Suprapubic skin (tissue), 4 donors: ENCODE measurements around the gene STUM. TPM values are rescaled to one million over a fixed set of nuclear protein-coding genes. Genes with fewer than 3 reads are reported as not detected.

Experiments
- DNase-seq, 2 donors: peaks; one replicate each; pipeline ENCODE4 v3.0.0-alpha.2; 2019; ENCODE audit warnings: low spot score in 2 of 2
- H3K27ac ChIP-seq: fragments of 200-600 bp; sonication (generic); one replicate; pipeline ENCODE4 v1.5.1; 2019
- H3K27me3 ChIP-seq: fragments of 200-600 bp; sonication (generic); one replicate; pipeline ENCODE4 v1.5.1; 2019
- H3K36me3 ChIP-seq: fragments of 200-600 bp; sonication (generic); one replicate; pipeline ENCODE4 v1.5.1; 2019
- H3K4me1 ChIP-seq: fragments of 200-600 bp; sonication (generic); one replicate; pipeline ENCODE4 v1.5.1; 2019
- H3K4me3 ChIP-seq: fragments of 200-600 bp; sonication (generic); one replicate; pipeline ENCODE4 v1.5.1; 2019; ENCODE audit warnings: mild to moderate bottlenecking
- H3K9me3 ChIP-seq: fragments of 200-600 bp; sonication (generic); one replicate; pipeline ENCODE4 v1.5.1; 2019
- EP300 ChIP-seq: sonication (generic); formaldehyde crosslinking; IDR thresholded peaks from one replicate; pipeline ENCODE4 v1.6.1; 2017; ENCODE audit warnings: antibody characterized with exemption
- POLR2A ChIP-seq, 2 donors: fragments of 450-650 bp; IDR thresholded peaks; one replicate each; pipeline ENCODE4 v1.6.1; 2017; ENCODE audit warnings: antibody characterized with exemption in 2 of 2, mild to moderate bottlenecking in 2 of 2, moderate library complexity in 2 of 2
- POLR2AphosphoS5 ChIP-seq, 3 donors: sonication (generic); formaldehyde crosslinking; IDR thresholded peaks; one replicate each; pipeline ENCODE4 v1.6.1; 2017; ENCODE audit warnings: antibody characterized with exemption in 3 of 3
- WGBS: methylation state at CpG from one replicate; pipeline ENCODE4 v1.1.5; 2018; 5-methylcytosine and 5-hydroxymethylcytosine counted together
- total RNA-seq, 4 donors: library from RNA; depleted of rRNA; stranded (reverse); fragments of >200 nt; gene quantifications; one replicate each; pipeline ENCODE4 v1.1.0, GENCODE V29; 2016
- TF ChIP-seq, protein P1 (sequence below), 2 donors: fragments of 200-600 bp in 1 of 2; fragments of 450-650 bp in 1 of 2; sonication (generic) in 1 of 2; IDR thresholded peaks; one replicate each; pipeline ENCODE4 v1.5.1; 2016 to 2019; ENCODE audit warnings: antibody characterized with exemption in 2 of 2, mild to moderate bottlenecking in 1 of 2, moderate library complexity in 1 of 2

The STUM gene
- total RNA-seq, 4 donors from 2014 or later, result 1.6 to 5.9 (median 2.0) TPM

DNA sequence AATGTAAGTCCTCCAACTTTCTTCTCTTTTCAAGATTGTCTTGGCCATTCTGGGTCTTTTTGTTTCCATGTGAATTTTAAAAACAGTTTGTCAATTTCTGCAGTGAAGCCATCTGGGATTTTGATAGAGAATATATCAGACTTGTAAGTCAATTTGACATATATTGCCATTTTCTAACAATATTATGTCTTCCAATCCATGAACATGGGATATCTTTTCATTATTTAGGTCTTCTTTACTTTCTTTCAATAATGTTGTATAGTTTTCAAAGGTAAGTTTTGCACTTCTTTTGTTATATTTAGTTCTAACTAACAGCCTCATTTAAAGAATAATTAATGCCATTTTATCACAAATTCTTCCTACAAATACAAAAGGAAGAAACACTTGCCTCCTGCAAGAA, 73.4 kb downstream of the STUM start:
- peaks cover 10% of the 10 kb centered on the region for H3K4me1 ChIP-seq
- no peak overlapping the region for H3K4me3 ChIP-seq
- H3K27ac ChIP-seq, result no peak overlapping the region
- no peak for DNase-seq
- H3K27me3 ChIP-seq, result no peaks in the 10 kb centered on the region
- TF ChIP-seq EP300 (no peak), POLR2AphosphoS5 (IDR thresholded peaks at IDR 0.05) (no peak), POLR2A (IDR thresholded peaks at IDR 0.05) (no peak)
- TF ChIP-seq, protein P1, sequence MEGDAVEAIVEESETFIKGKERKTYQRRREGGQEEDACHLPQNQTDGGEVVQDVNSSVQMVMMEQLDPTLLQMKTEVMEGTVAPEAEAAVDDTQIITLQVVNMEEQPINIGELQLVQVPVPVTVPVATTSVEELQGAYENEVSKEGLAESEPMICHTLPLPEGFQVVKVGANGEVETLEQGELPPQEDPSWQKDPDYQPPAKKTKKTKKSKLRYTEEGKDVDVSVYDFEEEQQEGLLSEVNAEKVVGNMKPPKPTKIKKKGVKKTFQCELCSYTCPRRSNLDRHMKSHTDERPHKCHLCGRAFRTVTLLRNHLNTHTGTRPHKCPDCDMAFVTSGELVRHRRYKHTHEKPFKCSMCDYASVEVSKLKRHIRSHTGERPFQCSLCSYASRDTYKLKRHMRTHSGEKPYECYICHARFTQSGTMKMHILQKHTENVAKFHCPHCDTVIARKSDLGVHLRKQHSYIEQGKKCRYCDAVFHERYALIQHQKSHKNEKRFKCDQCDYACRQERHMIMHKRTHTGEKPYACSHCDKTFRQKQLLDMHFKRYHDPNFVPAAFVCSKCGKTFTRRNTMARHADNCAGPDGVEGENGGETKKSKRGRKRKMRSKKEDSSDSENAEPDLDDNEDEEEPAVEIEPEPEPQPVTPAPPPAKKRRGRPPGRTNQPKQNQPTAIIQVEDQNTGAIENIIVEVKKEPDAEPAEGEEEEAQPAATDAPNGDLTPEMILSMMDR (IDR thresholded peaks at IDR 0.05), result no peak
- no peaks in the 10 kb centered on the region for H3K9me3 ChIP-seq
- no peaks in the 10 kb centered on the region for H3K36me3 ChIP-seq

DNA sequence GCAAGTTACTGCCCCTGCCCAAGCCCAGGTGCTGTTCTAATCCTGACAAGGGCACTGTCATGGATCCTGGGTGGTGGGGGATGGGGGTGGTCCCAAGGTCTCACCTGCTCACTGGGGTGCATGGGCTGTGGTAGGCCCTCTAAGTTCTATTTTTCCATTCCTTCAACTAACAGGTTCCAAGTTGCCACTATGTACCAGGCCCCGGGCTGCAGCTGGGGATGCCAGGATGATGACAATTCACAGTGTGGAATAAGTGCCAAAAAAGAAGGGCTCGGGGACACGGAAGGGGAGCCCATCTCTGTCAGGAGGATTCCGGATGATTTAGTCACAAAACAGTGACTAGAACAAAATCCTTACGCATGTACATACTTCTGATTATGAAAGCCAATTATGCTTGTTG, 76.0 kb downstream of the STUM start:
- DNase-seq, result peak; percentile 55 to 70
- H3K4me1 ChIP-seq, result peaks cover 11% of the 10 kb centered on the region
- no peaks in the 10 kb centered on the region for H3K9me3 ChIP-seq
- H3K4me3 ChIP-seq, result no peak overlapping the region
- no peaks in the 10 kb centered on the region for H3K36me3 ChIP-seq
- no peak for TF ChIP-seq POLR2AphosphoS5 (IDR thresholded peaks at IDR 0.05)
- TF ChIP-seq, protein P1 (IDR thresholded peaks at IDR 0.05), result no peak
- no peak for TF ChIP-seq POLR2A (IDR thresholded peaks at IDR 0.05)
- no peak for TF ChIP-seq EP300
- H3K27ac ChIP-seq, result no peak overlapping the region
- 54% methylated on average over 5 of the region's 5 CpGs for WGBS
- no peaks in the 10 kb centered on the region for H3K27me3 ChIP-seq

DNA sequence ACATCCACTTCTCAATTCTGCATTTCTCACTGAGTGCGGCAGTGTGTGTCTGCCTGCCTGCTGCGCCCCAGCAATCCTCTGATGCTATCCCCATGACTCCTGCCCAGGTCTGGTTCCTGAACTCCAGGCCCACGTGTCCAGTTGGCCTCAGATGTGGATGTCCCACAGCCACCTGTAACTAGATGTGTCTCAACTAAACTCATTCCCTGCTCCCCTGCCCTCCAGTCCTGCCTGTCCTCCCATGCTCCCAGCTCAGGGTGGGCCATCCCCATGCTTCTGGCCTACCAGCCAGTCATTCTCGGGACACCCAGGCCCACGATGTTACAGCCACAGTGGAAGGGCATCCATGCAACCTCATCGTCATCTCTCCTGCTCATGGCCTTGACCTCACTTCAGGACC, 76.8 kb downstream of the STUM start:
- 96% methylated on average over 6 of the region's 6 CpGs for WGBS
- Histone ChIP-seq H3K4me1 (peaks cover 11% of the 10 kb centered on the region), H3K36me3 (no peaks in the 10 kb centered on the region), H3K27ac (no peak overlapping the region), H3K4me3 (no peak overlapping the region), H3K9me3 (no peaks in the 10 kb centered on the region), H3K27me3 (no peaks in the 10 kb centered on the region)
- TF ChIP-seq POLR2AphosphoS5 (IDR thresholded peaks at IDR 0.05) (no peak), EP300 (no peak), POLR2A (IDR thresholded peaks at IDR 0.05) (no peak)
- TF ChIP-seq, protein P1 (IDR thresholded peaks at IDR 0.05), result no peak
- peak; percentile 54 for DNase-seq

DNA sequence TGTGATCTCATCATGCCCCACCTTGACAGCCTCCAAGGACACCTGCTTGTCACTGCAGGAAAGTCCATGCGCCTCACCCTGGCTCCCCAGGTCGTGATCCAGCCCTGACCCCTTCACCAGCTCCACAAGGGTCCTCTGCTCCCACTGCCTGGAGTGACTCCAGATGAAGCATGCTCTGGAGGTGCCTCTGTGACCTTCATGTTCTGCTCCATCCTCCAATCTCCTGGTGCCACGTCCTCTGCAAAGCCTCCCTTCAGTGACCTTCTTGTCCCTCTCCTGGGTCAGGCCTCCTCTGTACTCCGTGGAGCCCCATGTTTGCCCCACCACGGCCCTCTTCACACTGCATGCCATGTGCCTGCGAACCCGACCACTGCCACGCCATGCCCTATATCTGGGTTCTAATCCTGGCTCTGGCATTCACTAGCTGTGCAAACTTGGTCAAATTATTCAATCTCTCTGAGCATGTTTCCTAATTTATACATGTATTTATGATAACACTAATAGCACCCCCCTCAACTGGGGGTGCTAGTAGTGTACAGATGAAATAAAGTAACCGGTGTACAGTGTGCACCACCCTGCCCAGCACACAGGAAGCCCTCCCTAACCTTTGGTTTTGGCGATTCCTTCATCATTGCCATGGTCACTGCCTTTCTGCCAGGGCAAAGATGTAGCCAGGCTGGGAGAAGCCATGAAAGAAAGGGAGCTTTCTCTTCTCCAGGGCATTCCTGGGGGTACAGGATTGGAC, 77.4 kb downstream of the STUM start:
- Histone ChIP-seq H3K27ac (no peak overlapping the region), H3K4me1 (peaks cover 11% of the 10 kb centered on the region), H3K36me3 (no peaks in the 10 kb centered on the region), H3K9me3 (no peaks in the 10 kb centered on the region), H3K4me3 (no peak overlapping the region), H3K27me3 (no peaks in the 10 kb centered on the region)
- WGBS, result 76% methylated on average over 10 of the region's 10 CpGs
- TF ChIP-seq POLR2A (IDR thresholded peaks at IDR 0.05), result no peak
- TF ChIP-seq, protein P1 (IDR thresholded peaks at IDR 0.05), result no peak
- TF ChIP-seq POLR2AphosphoS5 (IDR thresholded peaks at IDR 0.05), result no peak
- no peak for TF ChIP-seq EP300
- DNase-seq, result peak; percentile 65

DNA sequence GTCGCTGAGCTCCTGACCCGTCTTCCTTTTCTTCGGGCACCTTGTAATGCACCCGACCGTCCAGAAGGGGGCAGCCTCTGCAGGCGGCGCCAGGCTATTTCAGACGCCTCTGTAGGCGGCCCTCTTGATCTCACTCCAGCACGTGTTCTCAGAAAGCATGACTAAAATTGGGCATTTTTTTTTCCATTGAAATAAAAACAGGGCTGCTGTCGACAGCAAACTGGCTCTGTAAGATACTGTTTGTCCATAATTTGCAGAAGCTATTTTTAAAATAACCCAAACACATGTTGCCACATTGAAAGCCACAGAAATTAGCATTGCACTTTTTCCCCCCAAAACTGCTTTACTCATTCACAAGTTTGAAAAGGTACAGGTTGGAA, 78.0 kb downstream of the STUM start:
- WGBS, result 3% methylated on average over 11 of the region's 11 CpGs
- H3K9me3 ChIP-seq, result no peaks in the 10 kb centered on the region
- TF ChIP-seq POLR2AphosphoS5 (IDR thresholded peaks at IDR 0.05) (peak in 1 of 3 donors; percentile 36), POLR2A (IDR thresholded peaks at IDR 0.05) (no peak)
- TF ChIP-seq, protein P1 (IDR thresholded peaks at IDR 0.05), result peak; percentile 99

More for the DNA sequence above, 78.0 kb downstream of the STUM start:
- H3K27ac ChIP-seq, result no peak overlapping the region
- no peaks in the 10 kb centered on the region for H3K27me3 ChIP-seq
- peak; percentile 88 to 89 for DNase-seq
- H3K4me3 ChIP-seq, result no peak overlapping the region
- peaks cover 11% of the 10 kb centered on the region for H3K4me1 ChIP-seq
- peaks cover 4% of the 10 kb centered on the region for H3K36me3 ChIP-seq
